Measurements from ENCODE around the gene NOL3. TPM values are rescaled to one million over a fixed set of nuclear protein-coding genes. Genes with fewer than 3 reads are reported as not detected.

Gene NOL3
- total and polyA plus RNA-seq, 4 donors: 25.3 to 51.9 (median 41.2) TPM

DNA sequence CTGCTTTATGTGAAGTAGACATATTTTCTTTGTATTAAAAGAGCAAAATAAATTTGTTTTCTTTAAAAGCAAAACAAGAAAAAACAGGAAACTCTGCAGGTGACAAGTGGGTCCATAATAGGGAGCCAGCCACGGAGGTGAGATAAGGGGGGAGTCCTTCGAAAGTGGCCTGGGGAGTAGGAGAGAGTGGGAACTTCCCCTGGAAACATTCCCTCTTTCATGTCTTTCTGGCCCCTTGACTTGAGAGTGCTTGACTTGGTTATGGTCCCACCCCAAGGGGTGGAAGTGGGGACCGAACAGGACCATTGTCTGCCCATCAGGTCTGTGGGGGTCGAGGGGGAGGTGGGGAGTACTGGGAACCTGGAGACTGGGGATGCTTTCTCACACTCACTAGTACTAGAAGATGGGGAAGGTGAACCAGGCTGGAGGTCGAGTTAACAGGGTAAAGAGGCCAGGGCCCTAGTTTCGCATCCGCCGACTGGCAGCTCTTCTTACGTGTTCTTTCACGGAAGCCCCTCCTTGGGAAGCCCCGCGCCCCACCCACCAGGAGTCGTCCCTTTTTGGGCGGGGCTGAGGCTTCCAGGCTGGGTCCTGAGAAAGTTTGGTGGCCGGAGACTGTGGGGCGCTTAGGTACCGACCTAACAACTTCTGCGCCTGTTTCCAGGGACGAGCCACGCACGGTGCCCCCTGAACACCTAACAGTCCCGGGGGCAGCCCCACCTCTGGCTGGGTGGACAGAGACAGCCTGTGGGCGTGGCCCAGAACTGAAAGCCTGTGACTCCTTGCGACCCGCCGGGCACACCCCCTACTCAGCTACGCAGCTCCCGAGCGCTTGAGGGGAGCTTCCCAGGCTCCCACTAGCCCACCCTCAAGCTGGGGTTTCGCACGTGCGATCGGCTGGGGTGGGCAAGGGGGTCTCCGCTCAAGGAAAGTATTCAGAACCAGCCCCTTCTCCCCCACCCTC is 11.4 kb upstream of the NOL3 start:
- WGBS, 2 donors: 6 to 7% methylated on average over 34 of the region's 34 CpGs
- peaks cover 0 to 68% (median 66%) of the 10 kb centered on the region in 3 donors for H3K27me3 ChIP-seq (ENCODE audit: control insufficient read depth in 3 of 3, insufficient read depth in 3 of 3, low read length in 2 of 3)
- no peak for DNase-seq

DNA sequence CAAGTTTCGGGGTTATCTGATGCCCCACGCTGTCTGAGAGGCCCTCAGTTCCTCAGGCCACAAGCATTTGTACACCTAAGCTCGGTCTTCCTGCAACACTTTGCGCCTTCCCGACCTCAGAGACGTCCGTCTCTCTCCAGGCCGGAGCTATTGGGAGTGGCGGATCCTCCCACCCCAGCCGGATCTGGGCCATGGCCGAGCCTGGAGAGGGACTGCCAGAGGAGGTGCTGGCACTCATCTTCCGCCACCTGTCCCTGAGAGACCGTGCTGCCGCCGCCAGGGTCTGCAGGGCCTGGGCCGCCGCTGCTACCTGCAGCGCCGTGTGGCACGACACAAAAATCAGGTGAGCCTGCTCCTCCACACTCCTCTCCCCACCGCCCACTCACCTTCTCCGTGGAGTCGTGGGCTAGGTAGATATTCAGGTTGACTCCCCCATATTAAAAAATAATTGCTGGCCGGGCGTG is 8.7 kb upstream of the NOL3 start:
- Histone ChIP-seq H3K9ac (ENCODE audit: insufficient read depth in 1 of 2, low read length in 2 of 2) (no peak overlapping the region), H3K27ac (ENCODE audit: low read depth in 1 of 2, low read length in 1 of 2) (no peak overlapping the region), H3K27me3 (ENCODE audit: control insufficient read depth in 3 of 3, insufficient read depth in 3 of 3, low read length in 2 of 3) (peaks cover 0 to 78% (median 67%) of the 10 kb centered on the region in 3 donors), H3K4me3 (peak overlapping the region; percentile 14), H3K4me1 (ENCODE audit: control insufficient read depth in 5 of 5, insufficient read depth in 5 of 5, low read length in 5 of 5) (peaks cover 0 to 42% (median 12%) of the 10 kb centered on the region in 5 donors), H3K36me3 (ENCODE audit: control insufficient read depth in 4 of 4, insufficient read depth in 4 of 4, low read length in 4 of 4) (peaks cover 0 to 5% (median 0%) of the 10 kb centered on the region in 4 donors), H3K9me3 (ENCODE audit: control insufficient read depth in 4 of 4, insufficient read depth in 3 of 4, low read length in 3 of 4) (peaks cover 0 to 2% (median 0%) of the 10 kb centered on the region in 4 donors)
- DNase-seq (no peak), ATAC-seq (ENCODE audit: insufficient read depth, low FRiP score) (no peak)
- TF ChIP-seq, protein P1, sequence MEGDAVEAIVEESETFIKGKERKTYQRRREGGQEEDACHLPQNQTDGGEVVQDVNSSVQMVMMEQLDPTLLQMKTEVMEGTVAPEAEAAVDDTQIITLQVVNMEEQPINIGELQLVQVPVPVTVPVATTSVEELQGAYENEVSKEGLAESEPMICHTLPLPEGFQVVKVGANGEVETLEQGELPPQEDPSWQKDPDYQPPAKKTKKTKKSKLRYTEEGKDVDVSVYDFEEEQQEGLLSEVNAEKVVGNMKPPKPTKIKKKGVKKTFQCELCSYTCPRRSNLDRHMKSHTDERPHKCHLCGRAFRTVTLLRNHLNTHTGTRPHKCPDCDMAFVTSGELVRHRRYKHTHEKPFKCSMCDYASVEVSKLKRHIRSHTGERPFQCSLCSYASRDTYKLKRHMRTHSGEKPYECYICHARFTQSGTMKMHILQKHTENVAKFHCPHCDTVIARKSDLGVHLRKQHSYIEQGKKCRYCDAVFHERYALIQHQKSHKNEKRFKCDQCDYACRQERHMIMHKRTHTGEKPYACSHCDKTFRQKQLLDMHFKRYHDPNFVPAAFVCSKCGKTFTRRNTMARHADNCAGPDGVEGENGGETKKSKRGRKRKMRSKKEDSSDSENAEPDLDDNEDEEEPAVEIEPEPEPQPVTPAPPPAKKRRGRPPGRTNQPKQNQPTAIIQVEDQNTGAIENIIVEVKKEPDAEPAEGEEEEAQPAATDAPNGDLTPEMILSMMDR (IDR thresholded peaks at IDR 0.05; ENCODE audit: control extremely low read depth, extremely low read depth): no peak
- WGBS, 2 donors: 52 to 55% methylated on average over 25 of the region's 25 CpGs

More for the DNA sequence above, 11.4 kb upstream of the NOL3 start:
- Histone ChIP-seq H3K4me1 (ENCODE audit: control insufficient read depth in 5 of 5, insufficient read depth in 5 of 5, low read length in 5 of 5) (peaks cover 0 to 41% (median 12%) of the 10 kb centered on the region in 5 donors), H3K27ac (ENCODE audit: low read depth in 1 of 2, low read length in 1 of 2) (peak overlapping the region; percentile 84 to 90), H3K9me3 (ENCODE audit: control insufficient read depth in 4 of 4, insufficient read depth in 3 of 4, low read length in 3 of 4) (peaks cover 0 to 2% (median 0%) of the 10 kb centered on the region in 4 donors), H3K4me3 (peak overlapping the region; percentile 82), H3K36me3 (ENCODE audit: control insufficient read depth in 4 of 4, insufficient read depth in 4 of 4, low read length in 4 of 4) (peaks cover 0 to 5% (median 0%) of the 10 kb centered on the region in 4 donors), H3K9ac (ENCODE audit: insufficient read depth in 1 of 2, low read length in 2 of 2) (no peak overlapping the region)
- TF ChIP-seq, protein P1 (IDR thresholded peaks at IDR 0.05; ENCODE audit: control extremely low read depth, extremely low read depth): no peak
- peak; percentile 2 for ATAC-seq (ENCODE audit: insufficient read depth, low FRiP score)

DNA sequence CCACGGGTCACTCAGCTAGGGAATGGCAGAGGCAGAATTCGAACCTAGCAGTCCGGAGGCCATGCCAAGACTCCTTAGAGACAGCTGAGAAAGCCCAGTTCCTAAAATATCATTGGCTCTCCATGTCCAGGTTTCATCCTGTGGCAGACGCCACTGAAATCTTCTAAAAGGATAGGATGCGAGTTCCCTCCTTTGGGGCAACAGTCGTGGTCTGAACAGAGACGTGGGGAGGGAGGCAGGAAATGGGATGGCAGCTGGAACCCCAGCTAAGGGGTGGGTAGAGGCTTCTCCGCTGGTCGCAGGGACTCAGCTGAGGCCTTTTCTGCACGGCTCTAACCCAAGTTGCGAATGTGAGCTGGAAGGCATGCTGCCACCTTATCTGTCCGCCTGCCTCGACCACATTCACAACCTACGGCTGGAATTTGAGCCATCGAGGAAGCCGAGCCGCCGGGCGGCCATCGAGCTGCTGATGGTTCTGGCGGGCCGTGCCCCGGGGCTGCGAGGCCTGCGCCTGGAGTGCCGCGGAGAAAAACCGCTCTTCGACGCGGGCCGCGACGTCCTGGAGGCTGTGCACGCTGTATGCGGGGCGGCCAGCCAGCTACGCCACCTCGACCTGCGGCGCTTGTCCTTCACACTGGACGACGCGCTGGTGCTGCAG is 7.7 kb upstream of the NOL3 start:
- 11 to 31% methylated on average over 44 of the region's 44 CpGs for WGBS, 2 donors
- H3K4me3 ChIP-seq: no peak overlapping the region
- peaks cover 0 to 5% (median 0%) of the 10 kb centered on the region in 4 donors for H3K36me3 ChIP-seq (ENCODE audit: control insufficient read depth in 4 of 4, insufficient read depth in 4 of 4, low read length in 4 of 4)
- H3K4me1 ChIP-seq (ENCODE audit: control insufficient read depth in 5 of 5, insufficient read depth in 5 of 5, low read length in 5 of 5): peaks cover 0 to 42% (median 12%) of the 10 kb centered on the region in 5 donors
- ATAC-seq (ENCODE audit: insufficient read depth, low FRiP score) (no peak), DNase-seq (no peak)
- no peak overlapping the region for H3K27ac ChIP-seq (ENCODE audit: low read depth in 1 of 2, low read length in 1 of 2)
- no peak overlapping the region for H3K9ac ChIP-seq (ENCODE audit: insufficient read depth in 1 of 2, low read length in 2 of 2)
- H3K27me3 ChIP-seq (ENCODE audit: control insufficient read depth in 3 of 3, insufficient read depth in 3 of 3, low read length in 2 of 3): peaks cover 0 to 78% (median 67%) of the 10 kb centered on the region in 3 donors
- peaks cover 0 to 2% (median 0%) of the 10 kb centered on the region in 4 donors for H3K9me3 ChIP-seq (ENCODE audit: control insufficient read depth in 4 of 4, insufficient read depth in 3 of 4, low read length in 3 of 4)
- TF ChIP-seq, protein P1 (IDR thresholded peaks at IDR 0.05; ENCODE audit: control extremely low read depth, extremely low read depth): no peak

All from lung (tissue), 12 donors.